K562 (cell line): ENCODE results near the gene CEND1. TPM values are rescaled to one million over a fixed set of nuclear protein-coding genes. Genes with fewer than 3 reads are reported as not detected.

Experiments used
- ARID1B ChIP-seq: fragments of 450-650 bp; IDR thresholded peaks from 2 replicates; pipeline ENCODE4 v1.6.1; 2016; ENCODE audit warnings: antibody characterized with exemption, mild to moderate bottlenecking, inconsistent platforms
- CBFA2T3 ChIP-seq: fragments of 450-650 bp; IDR thresholded peaks from 2 replicates; pipeline ENCODE4 v1.6.1; 2017
- CBX5 ChIP-seq: IDR thresholded peaks from 2 replicates; pipeline ENCODE4 v1.6.1; 2014; ENCODE audit warnings: low read depth, borderline replicate concordance
- CREB3L1 ChIP-seq: fragments of 450-650 bp; IDR thresholded peaks from 2 replicates; pipeline ENCODE4 v1.6.1; 2014; ENCODE audit warnings: low read depth, mild to moderate bottlenecking, moderate library complexity, borderline replicate concordance
- EGR1 ChIP-seq: fragments of 450-650 bp; conservative IDR thresholded peaks from 2 replicates; pipeline ENCODE4 v1.6.1; 2017; ENCODE audit warnings: mild to moderate bottlenecking
- ELF4 ChIP-seq: fragments of 450-650 bp; formaldehyde crosslinking; IDR thresholded peaks from 2 replicates; pipeline ENCODE4 v1.4.0; 2022; ENCODE audit warnings: missing genetic modification characterization
- EP400 ChIP-seq: fragments of 450-650 bp; IDR thresholded peaks from 2 replicates; pipeline ENCODE4 v1.6.1; 2017; ENCODE audit warnings: antibody characterized with exemption, mild to moderate bottlenecking, moderate library complexity
- ESRRA ChIP-seq: fragments of 450-650 bp; IDR thresholded peaks from 2 replicates; pipeline ENCODE4 v1.6.1; 2014; ENCODE audit warnings: low read depth, mild to moderate bottlenecking, moderate library complexity, borderline replicate concordance
- ETV1 ChIP-seq: fragments of 450-650 bp; conservative IDR thresholded peaks from 2 replicates; pipeline ENCODE4 v1.6.1; 2016; ENCODE audit warnings: missing genetic modification characterization, control low read depth, low read depth, missing compliant biosample characterization
- HDAC1 ChIP-seq, 2 experiments: fragments of 450-650 bp; IDR thresholded peaks; 2 replicates each; pipeline ENCODE4 v1.6.1; 2016 to 2017; ENCODE audit warnings: inconsistent platforms in 1 of 2, mild to moderate bottlenecking in 1 of 2, moderate library complexity in 1 of 2
- HINFP ChIP-seq: fragments of 450-650 bp; conservative IDR thresholded peaks from 2 replicates; pipeline ENCODE4 v1.6.1; 2016; ENCODE audit warnings: missing genetic modification characterization, low read depth, mild to moderate bottlenecking, control low read depth, missing compliant biosample characterization
- HSF4 ChIP-seq: fragments of 250-450 bp; sonication (Bioruptor Pico); IDR thresholded peaks from 2 replicates; pipeline ENCODE4 v2.1.2; 2022; ENCODE audit warnings: mild to moderate bottlenecking, moderate library complexity, borderline replicate concordance
- KDM1A ChIP-seq, 2 experiments: fragments of 450-650 bp; IDR thresholded peaks; 2 replicates each; pipeline ENCODE4 v1.6.1; 2016; ENCODE audit warnings: mild to moderate bottlenecking in 2 of 2
- L3MBTL2 ChIP-seq: fragments of 450-650 bp; IDR thresholded peaks from 2 replicates; pipeline ENCODE4 v1.6.1; 2016; ENCODE audit warnings: mild to moderate bottlenecking, moderate library complexity
- MAFG ChIP-seq: fragments of 450-650 bp; conservative IDR thresholded peaks from 2 replicates; pipeline ENCODE4 v1.6.1; 2016; ENCODE audit warnings: missing genetic modification characterization, missing compliant biosample characterization
- MTA3 ChIP-seq: fragments of 450-650 bp; formaldehyde crosslinking; IDR thresholded peaks from 2 replicates; pipeline ENCODE4 v1.6.1; 2017; ENCODE audit warnings: mild to moderate bottlenecking, borderline replicate concordance
- NCOR1 ChIP-seq: fragments of 450-650 bp; IDR thresholded peaks from 2 replicates; pipeline ENCODE4 v1.6.1; 2016; ENCODE audit warnings: mild to moderate bottlenecking, moderate library complexity
- NFATC3 ChIP-seq: fragments of 450-650 bp; IDR thresholded peaks from 2 replicates; pipeline ENCODE4 v1.6.1; 2017; ENCODE audit warnings: mild to moderate bottlenecking
- PCBP1 ChIP-seq: fragments of 200-400 bp; formaldehyde crosslinking; IDR thresholded peaks from 2 replicates; pipeline ENCODE4 v1.6.1; 2018; ENCODE audit warnings: mild to moderate bottlenecking, low read depth, low read length; ENCODE audit not compliant: poor library complexity, severe bottlenecking
- POLR2H ChIP-seq: IDR thresholded peaks from 2 replicates; pipeline ENCODE4 v1.6.1; 2016; ENCODE audit warnings: missing genetic modification characterization, low read depth, mild to moderate bottlenecking, control low read depth, missing compliant biosample characterization, moderate library complexity
- RFX1 ChIP-seq: fragments of 450-650 bp; IDR thresholded peaks from 2 replicates; pipeline ENCODE4 v1.6.1; 2016; ENCODE audit warnings: mild to moderate bottlenecking, moderate library complexity
- SMAD1 ChIP-seq: fragments of 150-350 bp; IDR thresholded peaks from 2 replicates; pipeline ENCODE4 v1.6.1; 2014; ENCODE audit warnings: low read length, low read depth; ENCODE audit not compliant: partially characterized antibody
- TAF15 ChIP-seq: fragments of 200-400 bp; formaldehyde crosslinking; IDR thresholded peaks from 2 replicates; pipeline ENCODE4 v1.6.1; 2017; ENCODE audit warnings: mild to moderate bottlenecking, low read depth, low read length, moderate library complexity
- TRIM25 ChIP-seq: fragments of 450-650 bp; IDR thresholded peaks from 2 replicates; pipeline ENCODE4 v1.7.0; 2016; ENCODE audit warnings: borderline replicate concordance
- ZC3H4 ChIP-seq: sonication (generic); formaldehyde crosslinking; IDR thresholded peaks from 2 replicates; pipeline ENCODE4 v1.9.0; 2021; ENCODE audit warnings: missing genetic modification reagents, borderline replicate concordance
- ZNF134 ChIP-seq: fragments of 250-450 bp; sonication (Bioruptor Pico); conservative IDR thresholded peaks from 2 replicates; pipeline ENCODE4 v1.4.0; 2020
- ZNF197 ChIP-seq: fragments of 200-800 bp; sonication (Bioruptor generic); IDR thresholded peaks from 2 replicates; pipeline ENCODE4 v1.6.1; 2016; ENCODE audit warnings: low read depth, missing genetic modification characterization, missing compliant biosample characterization
- ZNF77 ChIP-seq: fragments of 250-450 bp; sonication (Bioruptor Pico); IDR thresholded peaks from 2 replicates; pipeline ENCODE4 v1.5.0; 2020
- polyA plus RNA-seq, 8 experiments: library from polyadenylated mRNA; depleted of rRNA in 4 of 8; stranded (reverse) in 5 of 8; unstranded in 3 of 8; fragments of >200 nt; fragmentation: Nextera tagmentation in 2 of 8; fragmentation: Illumina TruSeq in 1 of 8; extraction: Ambion mirVana in 2 of 8; extraction: Trizol in 1 of 8; gene quantifications; 2 replicates each; pipeline versions ENCODE4 v1.2.1 to v1.2.3, GENCODE V29; 2011 to 2014; ENCODE audit warnings: inconsistent platforms in 1 of 8, missing spikeins in 1 of 8
- total RNA-seq, 7 experiments: library from RNA; depleted of rRNA in 6 of 7; stranded (reverse); fragments of >200 nt in 6 of 7; fragmentation: Illumina TruSeq in 2 of 7; extraction: Trizol in 2 of 7; gene quantifications; 2 replicates each; pipeline versions ENCODE4 v1.2.1 to v1.2.3, GENCODE V29; 2011 to 2021; ENCODE audit warnings: low replicate concordance in 1 of 7

Gene CEND1
- total and polyA plus RNA-seq, 9 of the 15 experiments (the other 6 are each of a cell fraction or from before 2014, with no cell fraction given), result 0.13 to 0.18 (median 0.16) TPM; not detected in 6

- TF ChIP-seq HINFP (tag), result no peak
- TF ChIP-seq L3MBTL2, result no peak
- no peak for TF ChIP-seq CBFA2T3
- no peak for TF ChIP-seq KDM1A (IDR thresholded peaks at IDR 0.05)
- TF ChIP-seq MTA3, result peak; percentile 55; the same call in 1 of the 2 replicates
- no peak for TF ChIP-seq CREB3L1
- TF ChIP-seq SMAD1, result no peak
- TF ChIP-seq ESRRA, result no peak
- TF ChIP-seq NFATC3, result no peak
- TF ChIP-seq PCBP1, result peak; percentile 24
- no peak for TF ChIP-seq ETV1 (tag)
- TF ChIP-seq ZNF77 (CRISPR knock-in tag), result no peak
- TF ChIP-seq MAFG (tag), result no peak
- peak in 1 of 2 experiments; percentile 46; a peak in 2 of 4 replicates for TF ChIP-seq HDAC1 (IDR thresholded peaks at IDR 0.05)
- TF ChIP-seq ZNF197, result no peak
- TF ChIP-seq ELF4, result no peak
- peak; percentile 55; the same call in 1 of the 2 replicates for TF ChIP-seq EP400
- TF ChIP-seq TRIM25, result no peak
- 0 out of 2 replicates have a peak, but pooled peaks have one; percentile 30 for TF ChIP-seq ARID1B
- no peak for TF ChIP-seq ZNF134 (CRISPR knock-in tag)
- TF ChIP-seq POLR2H (tag), result no peak
- TF ChIP-seq NCOR1, result no peak
- no peak for TF ChIP-seq TAF15
- peak; percentile 93 for TF ChIP-seq EGR1
- no peak for TF ChIP-seq HSF4 (CRISPR knock-in tag)
- no peak for TF ChIP-seq ZC3H4
- TF ChIP-seq CBX5, result no peak
- TF ChIP-seq RFX1, result no peak
Observed at GRCh38 chr11:832529-833113, 42.7 kb upstream of the CEND1 start, which contains the start of gene CD151 (continued).
